Fibroblast of skin of scalp (primary cell): ENCODE data around the gene CTTN.

Experiments used
- DNase-seq: peaks from one replicate; pipeline ENCODE4 v3.0.0-alpha.2; 2013

Gene CTTN

GRCh38 chr11:70456921-70457532 is 58.7 kb downstream of the CTTN start:
- DNase-seq: no peak

- DNase-seq: no peak
Measured at GRCh38 chr11:70458736-70459135, 60.4 kb downstream of the CTTN start.

DNA sequence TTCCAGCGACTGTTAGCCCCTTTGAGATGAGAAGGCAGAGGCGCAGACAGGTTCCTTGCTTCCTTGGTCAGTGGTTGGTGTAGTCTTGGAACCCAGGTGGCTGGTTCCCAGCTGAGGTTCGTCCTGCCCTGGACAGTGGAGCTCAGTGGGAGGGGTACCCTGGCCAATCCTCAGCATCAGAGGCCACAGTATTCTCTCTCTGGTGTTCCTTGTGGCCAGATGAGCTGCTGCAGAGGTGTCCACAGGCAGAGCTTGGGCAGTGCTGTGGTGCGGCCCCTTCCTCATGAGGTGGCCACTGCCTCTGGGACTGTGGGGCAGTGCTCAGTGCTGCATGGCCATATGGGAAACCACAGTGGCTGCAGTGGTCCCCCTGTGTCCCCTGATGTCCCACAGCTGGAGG is 61.8 kb downstream of the CTTN start:
- no peak for DNase-seq

- no peak for DNase-seq
Measured at GRCh38 chr11:70460964-70461363, 62.6 kb downstream of the CTTN start.

DNA sequence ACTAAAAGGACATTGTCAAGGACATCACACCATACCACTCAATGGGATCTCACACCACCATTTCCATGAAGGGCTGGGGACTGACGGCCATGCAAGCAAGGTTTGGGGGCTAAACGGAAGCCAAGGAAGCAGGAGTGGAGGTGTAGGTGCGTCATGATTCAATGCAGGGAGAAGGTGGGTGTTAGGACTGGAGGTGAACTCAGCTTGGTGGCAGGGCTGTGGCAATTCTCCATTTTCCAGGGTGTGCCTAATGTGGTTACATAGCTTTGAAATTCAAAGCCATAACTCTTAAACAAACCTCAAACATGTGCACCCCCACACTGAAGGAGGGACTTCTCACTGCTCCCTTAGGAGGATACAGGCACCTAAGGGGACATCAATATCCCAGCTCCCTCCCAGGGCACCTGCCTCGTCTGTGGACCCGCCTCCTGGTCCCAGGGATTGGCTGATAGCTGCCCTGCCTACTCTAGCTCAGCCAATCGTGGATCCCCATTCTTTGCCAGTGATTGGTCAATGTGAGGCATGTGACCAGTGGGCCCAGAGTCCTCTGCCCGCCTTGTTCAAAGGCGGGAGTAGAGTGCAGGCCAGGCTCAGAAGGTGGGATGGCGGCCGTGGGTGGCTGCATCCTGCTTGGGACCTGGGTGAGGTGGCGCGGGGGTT is 64.6 kb downstream of the CTTN start:
- no peak for DNase-seq

GRCh38 chr11:70463478-70464255 is 65.3 kb downstream of the CTTN start:
- no peak for DNase-seq

GRCh38 chr11:70464509-70465361 is 66.4 kb downstream of the CTTN start:
- no peak for DNase-seq

DNA sequence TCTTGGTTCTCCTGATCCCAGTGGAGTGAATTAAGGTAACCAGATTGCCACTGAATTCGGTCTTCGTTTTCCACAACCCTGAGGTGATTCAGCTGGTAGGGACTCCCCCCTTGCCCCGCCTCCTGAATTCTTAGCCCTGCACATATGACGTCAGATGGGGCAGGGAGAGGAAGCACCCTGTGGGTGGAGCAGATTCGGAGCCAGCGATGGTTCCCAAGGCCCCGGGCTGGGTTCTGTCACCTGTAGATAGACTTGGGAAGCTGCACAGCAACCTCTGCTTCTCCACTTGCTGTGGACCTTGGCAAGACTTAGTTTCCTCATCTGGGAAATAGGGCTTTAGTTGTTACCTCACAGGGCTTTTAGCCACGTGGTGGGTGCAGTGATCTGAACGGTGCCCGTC is 67.8 kb downstream of the CTTN start:
- no peak for DNase-seq

DNA sequence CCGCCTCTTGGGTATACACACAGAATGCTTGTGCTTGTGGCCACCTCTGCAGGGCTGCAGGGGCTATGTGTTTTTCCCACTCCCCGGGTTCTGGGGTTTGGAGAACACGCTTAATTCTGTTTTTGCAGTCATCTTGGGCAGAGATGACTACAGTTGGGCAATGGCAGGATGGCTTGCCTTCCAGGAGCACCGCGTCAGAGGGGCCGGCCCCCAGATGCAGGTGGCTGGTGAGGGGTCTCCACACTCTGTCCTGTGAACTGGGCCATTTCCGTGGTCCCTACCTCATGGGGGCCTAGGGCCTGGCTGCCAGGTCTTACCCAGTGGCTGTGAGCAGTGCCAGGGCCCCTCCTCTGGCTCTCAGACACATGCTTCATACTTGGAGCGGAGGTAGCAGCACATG is 68.3 kb downstream of the CTTN start:
- DNase-seq: no peak

- DNase-seq: peak; percentile 50
Measured at GRCh38 chr11:70467201-70468085, 69.1 kb downstream of the CTTN start.

- no peak for DNase-seq
Measured at GRCh38 chr11:70468256-70469195, 70.2 kb downstream of the CTTN start.

DNA sequence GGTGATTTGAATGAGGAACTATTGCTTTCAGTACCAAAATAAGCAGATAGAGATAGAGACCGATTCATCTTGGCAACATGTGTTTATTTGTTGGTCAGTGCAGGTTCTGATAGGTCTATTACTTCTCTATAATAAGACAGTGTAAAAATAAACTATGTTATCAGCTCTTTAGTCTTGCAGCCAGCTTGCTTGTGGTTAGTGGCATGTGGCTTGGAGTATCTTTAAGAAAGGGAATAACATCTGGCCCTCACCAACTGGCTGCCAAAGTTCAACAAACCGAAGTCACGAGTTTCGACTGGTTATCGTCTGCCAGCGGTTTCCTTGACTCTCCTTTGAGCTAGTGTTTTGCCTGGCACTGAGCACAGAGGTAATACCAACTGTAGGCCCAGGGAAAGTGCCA is 71.8 kb downstream of the CTTN start:
- no peak for DNase-seq

DNA sequence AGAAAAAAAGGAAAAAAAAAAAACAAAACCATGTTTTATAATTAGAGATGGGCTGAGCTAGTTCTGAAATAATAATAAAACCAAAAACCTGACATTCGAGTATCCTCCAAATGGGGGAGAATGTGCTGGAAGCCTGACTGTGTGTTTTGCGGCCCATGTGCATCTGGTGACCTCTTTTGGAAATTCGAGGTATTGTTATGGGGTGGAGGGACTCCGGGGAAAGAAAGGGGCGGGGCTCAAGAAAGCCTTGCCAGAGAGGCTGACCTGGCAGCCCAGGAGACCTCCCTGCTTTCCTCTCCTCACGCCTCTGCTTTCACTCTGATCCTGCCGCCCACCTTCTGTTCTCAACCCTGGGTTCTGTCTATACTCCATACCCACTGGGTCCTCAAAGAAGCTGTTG is 72.9 kb downstream of the CTTN start:
- DNase-seq: peak; percentile 20

GRCh38 chr11:70472240-70472639 is 73.9 kb downstream of the CTTN start:
- no peak for DNase-seq

DNA sequence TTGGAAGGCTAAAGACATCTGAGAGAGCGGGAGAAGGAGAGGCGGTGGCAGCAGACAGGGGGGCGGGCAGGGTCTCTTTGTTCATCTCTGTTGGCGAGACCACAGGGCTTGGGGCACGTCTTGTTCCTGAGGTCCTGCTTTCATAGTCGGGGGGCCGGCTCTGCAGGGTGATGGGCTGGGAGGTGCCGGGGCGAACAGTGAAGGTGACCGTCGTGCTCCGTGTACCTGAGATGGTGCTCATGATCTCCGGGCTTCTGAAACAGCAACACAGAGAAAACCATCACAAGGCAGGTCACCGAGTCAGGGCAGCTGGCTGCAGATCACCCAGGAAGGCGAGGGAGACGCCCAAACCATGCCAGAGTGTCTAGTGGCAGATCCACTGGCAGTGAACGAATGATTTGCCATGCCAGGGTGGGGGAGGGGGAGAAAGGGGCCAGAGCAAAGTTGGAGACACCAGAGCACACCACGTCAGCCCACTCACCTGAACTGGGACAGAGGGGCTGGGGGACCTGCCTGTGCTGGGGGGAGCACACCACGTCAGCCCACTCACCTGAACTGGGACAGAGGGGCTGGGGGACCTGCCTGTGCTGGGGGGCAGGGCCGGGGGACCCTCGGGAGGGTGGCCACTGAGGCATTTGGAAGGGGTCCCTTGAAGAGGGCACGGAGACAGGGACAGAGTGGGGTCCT is 75.0 kb downstream of the CTTN start:
- no peak for DNase-seq

DNA sequence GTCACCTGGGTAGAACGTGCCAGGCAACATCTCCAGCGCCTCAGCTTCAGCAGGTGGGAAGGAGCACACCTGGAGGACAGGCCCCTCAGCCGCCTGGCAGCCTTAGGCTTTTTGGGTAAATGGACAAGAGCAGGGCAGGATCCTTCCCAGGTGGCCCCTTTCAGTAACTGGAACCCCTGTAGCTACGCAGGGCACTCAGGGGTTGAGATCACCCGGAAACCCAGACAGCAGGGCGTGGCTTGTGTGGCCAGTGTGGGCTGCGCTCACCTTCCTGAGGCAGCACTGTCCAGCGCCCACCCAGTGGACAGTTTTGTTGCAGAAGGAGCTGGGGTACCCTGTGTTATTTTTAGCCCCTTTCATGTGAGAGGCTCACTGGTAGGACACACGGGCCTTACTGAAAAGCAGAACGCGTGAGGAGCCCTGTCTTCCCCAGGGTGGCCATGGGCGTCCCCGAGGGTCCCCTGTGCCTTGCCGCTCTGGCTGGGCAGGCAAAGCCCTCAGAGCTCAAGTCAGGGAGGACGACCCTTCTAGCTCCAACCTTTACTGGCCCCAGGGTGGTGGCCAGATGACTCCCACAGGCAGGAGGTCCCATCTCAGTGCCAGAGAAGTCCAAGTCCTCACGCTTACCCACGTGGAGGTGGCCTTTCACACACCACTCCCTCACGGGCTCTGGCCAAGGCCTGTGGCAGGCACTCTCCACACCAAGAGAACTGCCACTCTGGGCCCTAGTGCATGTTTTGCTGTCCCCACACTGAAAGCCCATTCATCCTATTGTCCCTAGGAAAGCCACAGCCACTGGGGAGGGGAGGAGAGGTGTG is 75.8 kb downstream of the CTTN start:
- no peak for DNase-seq

DNA sequence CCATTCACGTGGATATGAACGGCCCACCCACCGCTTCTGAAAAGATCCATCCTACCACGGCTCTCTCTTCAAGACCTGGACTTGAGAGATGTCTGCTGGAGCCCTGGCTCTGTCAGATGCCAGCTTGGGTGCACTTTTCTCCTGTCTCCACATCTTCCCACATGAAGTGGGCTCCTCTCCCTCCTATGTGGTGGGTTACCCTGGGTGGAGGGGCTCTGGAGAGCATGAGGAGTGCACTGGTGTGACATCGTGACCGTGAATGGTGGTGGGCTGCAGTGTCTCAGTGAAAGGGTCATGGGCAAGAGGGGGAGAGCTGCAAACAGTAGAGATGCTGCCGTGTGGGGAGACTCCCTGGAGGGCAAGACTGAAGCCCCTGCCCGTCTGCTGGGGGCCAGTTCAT is 76.4 kb downstream of the CTTN start:
- DNase-seq: no peak

GRCh38 chr11:70476669-70477068 is 78.3 kb downstream of the CTTN start:
- DNase-seq: no peak

GRCh38 chr11:70477176-70477575 is 78.8 kb downstream of the CTTN start:
- no peak for DNase-seq
